CD14-positive monocyte (primary cell): ENCODE data around the gene THSD4. TPM values are rescaled to one million over a fixed set of nuclear protein-coding genes. Genes with fewer than 3 reads are reported as not detected.

ENCODE experiments used
- DNase-seq, 3 donors: peaks; one replicate each; pipeline ENCODE4 v3.0.0-alpha.2; 2011 to 2022
- H2AFZ ChIP-seq: 2 replicates; pipeline ENCODE4 v1.6.0; 2012; ENCODE audit warnings: mild to moderate bottlenecking, low read depth, low read length, inconsistent platforms; ENCODE audit not compliant: insufficient read depth, poor library complexity, severe bottlenecking
- H3K27ac ChIP-seq, 2 donors: 1 replicate in 1 of 2; 2 replicates in 1 of 2; pipeline ENCODE4 v1.5.1; 2012 to 2013; ENCODE audit warnings: low read length in 2 of 2, control low read depth in 1 of 2, inconsistent platforms in 1 of 2, low read depth in 1 of 2, mild to moderate bottlenecking in 1 of 2
- H3K27me3 ChIP-seq, 2 donors: one replicate each; pipeline versions ENCODE4 v1.6.0 to v1.6.1; 2011 to 2013; ENCODE audit warnings: low read length in 2 of 2; ENCODE audit not compliant: control insufficient read depth in 2 of 2, insufficient read depth in 2 of 2
- H3K36me3 ChIP-seq, 2 donors: replicated peaks in 1 of 2; 1 replicate in 1 of 2; 2 replicates in 1 of 2; pipeline versions ENCODE4 v1.5.1 to v1.6.1; 2012 to 2013; ENCODE audit warnings: low read length in 2 of 2, control low read depth in 1 of 2, inconsistent platforms in 1 of 2, mild to moderate bottlenecking in 1 of 2; ENCODE audit not compliant: insufficient read depth in 2 of 2, control insufficient read depth in 1 of 2
- H3K4me1 ChIP-seq, 2 donors: 1 replicate in 1 of 2; 2 replicates in 1 of 2; pipeline versions ENCODE4 v1.5.1 to v1.6.1; 2012 to 2013; ENCODE audit warnings: low read length in 2 of 2, control low read depth in 1 of 2, inconsistent platforms in 1 of 2, mild to moderate bottlenecking in 1 of 2, moderate library complexity in 1 of 2; ENCODE audit not compliant: insufficient read depth in 2 of 2, control insufficient read depth in 1 of 2
- H3K4me2 ChIP-seq: replicated peaks from 2 replicates; pipeline ENCODE3; 2012; ENCODE audit warnings: low read length, moderate library complexity, mild to moderate bottlenecking; ENCODE audit not compliant: poor library complexity, severe bottlenecking; ENCODE audit errors: extremely low read depth
- H3K4me3 ChIP-seq, 3 experiments: fragments of 200-600 bp in 1 of 3; sonication (generic) in 1 of 3; replicated peaks in 1 of 3; 1 replicate in 2 of 3; 2 replicates in 1 of 3; pipeline ENCODE4 v1.5.1; 2011 to 2013; ENCODE audit warnings: low read length in 3 of 3, mild to moderate bottlenecking in 3 of 3, control low read depth in 2 of 3, low read depth in 2 of 3, inconsistent platforms in 1 of 3, moderate library complexity in 1 of 3
- H3K79me2 ChIP-seq: 2 replicates; pipeline ENCODE4 v1.6.0; 2012; ENCODE audit warnings: mild to moderate bottlenecking, control low read depth, inconsistent platforms, low read length, moderate library complexity; ENCODE audit not compliant: insufficient read depth
- H3K9ac ChIP-seq: 2 replicates; pipeline ENCODE4 v1.6.0; 2017; ENCODE audit warnings: low read length, mild to moderate bottlenecking; ENCODE audit not compliant: insufficient read depth, poor library complexity, severe bottlenecking
- H3K9me3 ChIP-seq, 2 donors: replicated peaks in 1 of 2; 1 replicate in 1 of 2; 2 replicates in 1 of 2; pipeline versions ENCODE4 v1.5.1 to v1.6.1; 2012 to 2013; ENCODE audit warnings: low read length in 2 of 2, control low read depth in 1 of 2; ENCODE audit not compliant: control insufficient read depth in 1 of 2, insufficient read depth in 1 of 2
- H4K20me1 ChIP-seq: 2 replicates; pipeline ENCODE4 v1.6.0; 2012; ENCODE audit warnings: mild to moderate bottlenecking, low read length, control low read depth, moderate library complexity; ENCODE audit not compliant: insufficient read depth
- H3K27ac Mint-ChIP-seq, 7 donors: one replicate each; pipeline ENCODE4 v1.8.0; 2020; ENCODE audit warnings: mild to moderate bottlenecking in 7 of 7, mixed read lengths in 7 of 7, moderate library complexity in 6 of 7, inconsistent platforms in 2 of 7
- H3K27me3 Mint-ChIP-seq, 3 donors: one replicate each; pipeline ENCODE4 v1.8.0; 2021 to 2022; ENCODE audit warnings: low read depth in 3 of 3, mild to moderate bottlenecking in 3 of 3, mixed read lengths in 3 of 3, moderate library complexity in 3 of 3, inconsistent platforms in 1 of 3
- H3K36me3 Mint-ChIP-seq, 2 donors: one replicate each; pipeline ENCODE4 v1.8.0; 2020; ENCODE audit warnings: mixed read lengths in 2 of 2, inconsistent platforms in 1 of 2, mild to moderate bottlenecking in 1 of 2
- H3K4me1 Mint-ChIP-seq: one replicate; pipeline ENCODE4 v1.8.0; 2020; ENCODE audit warnings: mild to moderate bottlenecking, mixed read lengths
- H3K4me3 Mint-ChIP-seq, 2 donors: one replicate each; pipeline ENCODE4 v1.8.0; 2020; ENCODE audit warnings: mild to moderate bottlenecking in 2 of 2, mixed read lengths in 2 of 2, moderate library complexity in 1 of 2
- H3K9me3 Mint-ChIP-seq, 7 donors: one replicate each; pipeline ENCODE4 v1.8.0; 2020 to 2022; ENCODE audit warnings: mixed read lengths in 7 of 7, mild to moderate bottlenecking in 6 of 7, moderate library complexity in 6 of 7, inconsistent platforms in 2 of 7
- CTCF ChIP-seq: fragments of 200-600 bp; IDR thresholded peaks from one replicate; pipeline ENCODE4 v1.8.0; 2022; ENCODE audit warnings: antibody characterized with exemption, mild to moderate bottlenecking
- WGBS: methylation state at CpG from one replicate; pipeline ENCODE4 v1.1.5; 2013; ENCODE audit warnings: missing lambda C conversion rate; ENCODE audit not compliant: insufficient coverage; 5-methylcytosine and 5-hydroxymethylcytosine counted together
- intact Hi-C, 2 donors: fragments of 100-400 bp; cut with micrococcal nuclease; formaldehyde crosslinking; loops; one replicate each; pipeline versions ENCODE4 v1.15.0 to v1.15.1; 2023
- polyA plus RNA-seq, 3 donors: library from polyadenylated mRNA; depleted of rRNA in 1 of 3; unstranded in 2 of 3; stranded (reverse) in 1 of 3; fragments of 300-500 nt in 2 of 3; fragments of >200 nt in 1 of 3; fragmentation: Illumina TruSeq in 2 of 3; gene quantifications; 1 replicate in 2 of 3; 2 replicates in 1 of 3; pipeline ENCODE4 v1.2.3, GENCODE V29; 2012 to 2021

The THSD4 gene
- polyA plus RNA-seq, 3 donors, result not detected

GRCh38 chr15:71784719-71785118 lies 669.4 kb downstream of the THSD4 start:
- Histone ChIP-seq H3K36me3 (no peaks in the 10 kb centered on the region), H3K4me2 (no peak overlapping the region), H3K27ac (no peak overlapping the region), H3K9ac (no peak overlapping the region), H3K27me3 (no peaks in the 10 kb centered on the region), H3K4me1 (peaks cover 0 to 4% of the 10 kb centered on the region in 2 donors), H2AFZ (no peak overlapping the region), H4K20me1 (no peaks in the 10 kb centered on the region), H3K79me2 (no peaks in the 10 kb centered on the region), H3K4me3 (no peak overlapping the region), H3K9me3 (no peaks in the 10 kb centered on the region)
- Mint-ChIP-seq H3K27ac (no peak overlapping the region), H3K36me3 (no peaks in the 10 kb centered on the region), H3K27me3 (peaks cover 2 to 6% (median 3%) of the 10 kb centered on the region in 3 donors), H3K4me1 (peaks cover 8% of the 10 kb centered on the region), H3K4me3 (no peak overlapping the region), H3K9me3 (no peaks in the 10 kb centered on the region)
- no peak for DNase-seq
- intact Hi-C loops, result loop anchor here in 1 of 2 donors (5.0 kb wide), 1 partner anchor 373 kb away; no protein-coding TSS in a partner anchor
- 69% methylated on average over 5 of the region's 6 CpGs for WGBS
- TF ChIP-seq CTCF, result peak; percentile 44

GRCh38 chr15:71785996-71786395 lies 670.7 kb downstream of the THSD4 start:
- Mint-ChIP-seq H3K4me3 (no peak overlapping the region), H3K36me3 (no peaks in the 10 kb centered on the region), H3K27me3 (peaks cover 3 to 6% (median 3%) of the 10 kb centered on the region in 3 donors), H3K27ac (no peak overlapping the region), H3K9me3 (no peaks in the 10 kb centered on the region), H3K4me1 (no peaks in the 10 kb centered on the region)
- Histone ChIP-seq H3K4me1 (no peaks in the 10 kb centered on the region), H3K4me3 (no peak overlapping the region), H3K36me3 (no peaks in the 10 kb centered on the region), H3K79me2 (no peaks in the 10 kb centered on the region), H3K9me3 (no peaks in the 10 kb centered on the region), H2AFZ (no peak overlapping the region), H3K27ac (no peak overlapping the region), H3K4me2 (no peak overlapping the region), H3K27me3 (no peaks in the 10 kb centered on the region), H4K20me1 (no peaks in the 10 kb centered on the region), H3K9ac (no peak overlapping the region)
- no peak for TF ChIP-seq CTCF
- intact Hi-C loops, result no loop called here
- no peak for DNase-seq
- 100% methylated on average over 1 of the region's 2 CpGs for WGBS
